Activated naive CD8-positive, alpha-beta T cell treated with anti-CD3 and anti-CD28 coated beads, Interleukin-2, amount 10 ng/mL, durations not matched to agents 7 days and 5 days (primary cell): ENCODE data around the gene UBE2L6. TPM values are rescaled to one million over a fixed set of nuclear protein-coding genes. Genes with fewer than 3 reads are reported as not detected.

Experiments
- ATAC-seq: fragments of 150-1000 bp; cut with Tn5 transposase; one replicate; pipeline ENCODE4 v1.10.0; 2021; ENCODE audit warnings: low read depth, moderate library complexity
- POLR2A ChIA-PET: fragments of 350-600 bp; sonication (Branson Sonifier 250); formaldehyde crosslinking; loops from one replicate; lab custom pipeline; 2021; ENCODE audit warnings: antibody characterized with exemption; lab: Charles Lee
- DNase-seq: peaks from one replicate; pipeline ENCODE4 v3.0.0; 2021
- H3K27ac Mint-ChIP-seq: one replicate; pipeline ENCODE4 v1.8.0; 2022; ENCODE audit warnings: mild to moderate bottlenecking, mixed read lengths
- H3K27me3 Mint-ChIP-seq: one replicate; pipeline ENCODE4 v1.8.0; 2022; ENCODE audit warnings: mild to moderate bottlenecking, moderate library complexity, mixed read lengths
- H3K36me3 Mint-ChIP-seq: one replicate; pipeline ENCODE4 v1.8.0; 2021; ENCODE audit warnings: mild to moderate bottlenecking, mixed read lengths
- H3K4me1 Mint-ChIP-seq: one replicate; pipeline ENCODE4 v1.8.0; 2021; ENCODE audit warnings: mixed read lengths
- H3K4me3 Mint-ChIP-seq: one replicate; pipeline ENCODE4 v1.8.0; 2022; ENCODE audit warnings: mild to moderate bottlenecking, moderate library complexity, mixed read lengths
- H3K9me3 Mint-ChIP-seq: one replicate; pipeline ENCODE4 v1.8.0; 2021; ENCODE audit warnings: mixed read lengths
- total RNA-seq, 2 experiments: library from RNA; stranded (reverse); gene quantifications; one replicate each; pipeline ENCODE4 v1.2.3, GENCODE V29; 2021

Gene UBE2L6
- total RNA-seq, 2 experiments from 2014 or later: 220 to 221 TPM

- Mint-ChIP-seq H3K27ac (no peak overlapping the region), H3K4me1 (peaks cover 2% of the 10 kb centered on the region), H3K27me3 (peaks cover 51% of the 10 kb centered on the region), H3K4me3 (no peak overlapping the region), H3K36me3 (no peaks in the 10 kb centered on the region), H3K9me3 (no peaks in the 10 kb centered on the region)
- ATAC-seq (no peak), DNase-seq (no peak)
- POLR2A ChIA-PET: interaction anchor here (0.6 kb wide), 1 partner anchor 57 kb away, joined by 3 read pairs; no protein-coding TSS in a partner anchor
Measured at GRCh38 chr11:57596266-57596885, 28.9 kb upstream of the UBE2L6 start.

DNA sequence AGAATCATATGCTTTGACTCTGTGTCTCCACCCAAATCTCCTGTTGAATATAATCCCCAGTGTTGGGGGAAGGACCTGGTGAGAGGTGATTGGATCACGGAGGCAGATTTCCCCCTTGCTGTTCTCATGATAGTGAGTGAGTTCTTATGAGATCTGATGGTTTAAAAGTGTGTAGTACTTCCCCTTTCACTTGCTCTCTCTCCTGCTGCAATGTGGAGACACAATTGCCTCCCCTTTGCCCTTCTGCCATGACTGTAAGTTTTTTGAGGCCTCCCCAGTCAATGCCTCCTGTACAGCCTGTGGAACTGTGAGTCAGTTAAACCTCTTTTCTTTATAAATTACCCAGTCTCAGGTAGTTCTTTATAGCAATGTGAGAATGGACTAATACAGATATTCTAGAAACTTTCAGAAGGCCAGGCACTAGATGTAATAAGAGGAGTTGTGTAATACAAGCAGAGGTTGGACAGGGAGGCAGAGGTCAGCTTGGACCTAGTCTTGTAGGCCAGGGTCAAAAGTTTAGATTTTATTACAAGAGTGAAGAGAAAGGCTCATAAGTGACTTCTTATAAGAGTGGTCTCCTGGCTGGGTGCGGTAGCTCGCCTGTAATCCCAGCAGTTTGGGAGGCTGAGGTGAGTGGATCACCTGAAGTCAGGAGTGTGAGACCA is 20.7 kb upstream of the UBE2L6 start:
- H3K27me3 Mint-ChIP-seq: peaks cover 12% of the 10 kb centered on the region
- ATAC-seq (no peak), DNase-seq (no peak)
- H3K9me3 Mint-ChIP-seq: no peaks in the 10 kb centered on the region
- no peak overlapping the region for H3K27ac Mint-ChIP-seq
- POLR2A ChIA-PET: no interaction called here
- no peaks in the 10 kb centered on the region for H3K36me3 Mint-ChIP-seq
- no peak overlapping the region for H3K4me3 Mint-ChIP-seq
- H3K4me1 Mint-ChIP-seq: peaks cover 9% of the 10 kb centered on the region

DNA sequence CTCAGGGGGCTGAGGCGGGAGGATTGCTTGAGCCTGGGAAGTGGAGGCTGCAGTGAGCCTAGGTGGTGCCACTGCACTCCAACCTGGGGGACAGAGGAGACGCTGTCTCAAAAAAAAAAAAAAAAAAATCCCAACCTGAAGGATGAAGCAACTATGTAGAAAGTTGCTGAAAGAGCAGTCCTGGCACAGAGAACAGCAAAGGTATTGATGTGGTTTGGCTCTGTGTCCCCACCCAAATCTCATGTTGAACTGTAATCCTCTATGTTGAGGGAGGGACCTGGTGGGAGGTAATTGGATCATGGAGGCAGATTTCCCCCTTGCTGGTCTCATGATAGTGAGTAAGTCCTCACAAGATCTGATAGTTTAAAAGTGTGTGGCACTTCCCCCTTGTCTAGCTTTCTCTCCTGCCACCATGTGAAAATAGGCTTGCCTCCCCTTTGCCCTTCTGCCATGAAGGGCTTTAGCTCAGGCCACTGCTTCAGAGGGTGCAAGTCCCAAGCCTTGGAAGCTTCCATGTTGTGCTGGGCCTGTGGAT is 19.3 kb upstream of the UBE2L6 start:
- H3K4me1 Mint-ChIP-seq: peaks cover 9% of the 10 kb centered on the region
- POLR2A ChIA-PET: no interaction called here
- H3K4me3 Mint-ChIP-seq: no peak overlapping the region
- ATAC-seq (no peak), DNase-seq (no peak)
- H3K27ac Mint-ChIP-seq: no peak overlapping the region
- H3K36me3 Mint-ChIP-seq: no peaks in the 10 kb centered on the region
- H3K27me3 Mint-ChIP-seq: peaks cover 12% of the 10 kb centered on the region
- no peaks in the 10 kb centered on the region for H3K9me3 Mint-ChIP-seq

DNA sequence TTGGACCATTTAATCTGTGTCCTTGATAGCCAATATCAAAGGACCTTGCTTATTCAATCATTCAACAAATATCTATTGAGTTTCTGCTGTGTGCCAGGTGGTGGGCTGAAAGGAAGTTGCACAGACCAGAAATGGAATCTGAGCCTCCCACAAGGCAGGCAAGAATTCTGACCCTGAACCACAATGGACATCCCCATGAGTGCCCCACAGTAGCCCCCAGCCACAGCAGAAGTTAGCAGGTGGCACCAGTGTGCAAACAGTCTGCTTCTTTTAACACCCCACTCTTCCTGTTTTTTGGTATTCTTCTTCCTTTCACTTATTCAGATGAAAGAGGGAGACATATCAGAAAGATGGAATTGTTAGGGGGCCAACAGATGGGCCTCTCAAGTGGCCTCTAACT is 17.8 kb upstream of the UBE2L6 start:
- DNase-seq (no peak), ATAC-seq (no peak)
- peaks cover 8% of the 10 kb centered on the region for H3K27me3 Mint-ChIP-seq
- POLR2A ChIA-PET: no interaction called here
- H3K36me3 Mint-ChIP-seq: no peaks in the 10 kb centered on the region
- H3K27ac Mint-ChIP-seq: no peak overlapping the region
- no peak overlapping the region for H3K4me3 Mint-ChIP-seq
- H3K4me1 Mint-ChIP-seq: peaks cover 9% of the 10 kb centered on the region
- H3K9me3 Mint-ChIP-seq: no peaks in the 10 kb centered on the region

DNA sequence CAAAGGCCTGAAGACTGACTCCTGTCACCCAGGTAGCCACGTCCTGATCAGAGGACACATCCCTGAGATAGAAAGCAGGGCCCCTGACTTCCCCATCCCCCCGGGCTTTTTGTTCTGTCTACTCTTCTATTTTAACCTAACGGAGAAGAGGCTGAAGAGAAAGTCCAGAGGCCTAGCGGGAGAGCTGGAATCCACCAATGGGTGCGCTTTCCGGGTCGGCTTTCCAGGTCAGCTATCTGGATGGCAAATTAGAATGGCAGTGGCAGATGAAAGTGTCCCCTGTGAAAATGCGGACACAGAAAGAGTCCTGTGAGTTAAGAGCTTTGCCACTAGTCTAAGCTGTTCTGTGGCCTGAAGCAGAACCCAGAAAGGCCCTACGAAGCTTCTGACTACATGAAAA is 16.9 kb upstream of the UBE2L6 start:
- peaks cover 9% of the 10 kb centered on the region for H3K4me1 Mint-ChIP-seq
- peaks cover 7% of the 10 kb centered on the region for H3K27me3 Mint-ChIP-seq
- H3K9me3 Mint-ChIP-seq: no peaks in the 10 kb centered on the region
- no peaks in the 10 kb centered on the region for H3K36me3 Mint-ChIP-seq
- POLR2A ChIA-PET: no interaction called here
- no peak overlapping the region for H3K4me3 Mint-ChIP-seq
- ATAC-seq (no peak), DNase-seq (no peak)
- no peak overlapping the region for H3K27ac Mint-ChIP-seq

- DNase-seq: no peak
- POLR2A ChIA-PET: interaction anchor here (1.1 kb wide), 1 partner anchor 168 kb away, joined by 3 read pairs; no protein-coding TSS in a partner anchor
- peaks cover 12% of the 10 kb centered on the region for H3K27me3 Mint-ChIP-seq
- ATAC-seq: no peak
- peaks cover 18% of the 10 kb centered on the region for H3K4me1 Mint-ChIP-seq
- H3K4me3 Mint-ChIP-seq: no peak overlapping the region
- H3K27ac Mint-ChIP-seq: no peak overlapping the region
- no peaks in the 10 kb centered on the region for H3K9me3 Mint-ChIP-seq
- no peaks in the 10 kb centered on the region for H3K36me3 Mint-ChIP-seq
Measured at GRCh38 chr11:57574061-57574460, 6.6 kb upstream of the UBE2L6 start.

- peaks cover 22% of the 10 kb centered on the region for H3K4me1 Mint-ChIP-seq
- POLR2A ChIA-PET: no interaction called here
- H3K36me3 Mint-ChIP-seq: peaks cover 2% of the 10 kb centered on the region
- no peak for DNase-seq
- peaks cover 2% of the 10 kb centered on the region for H3K27me3 Mint-ChIP-seq
- H3K9me3 Mint-ChIP-seq: no peaks in the 10 kb centered on the region
- peak overlapping the region; percentile 56 for H3K27ac Mint-ChIP-seq
- peak overlapping the region; percentile 42 for H3K4me3 Mint-ChIP-seq
- ATAC-seq: no peak
Measured at GRCh38 chr11:57571606-57572005, 4.1 kb upstream of the UBE2L6 start.

- DNase-seq: peak; percentile 40
- H3K36me3 Mint-ChIP-seq: peaks cover 21% of the 10 kb centered on the region
- ATAC-seq: peak; percentile 7
- peak overlapping the region; percentile 97 for H3K4me3 Mint-ChIP-seq
- H3K27me3 Mint-ChIP-seq: no peaks in the 10 kb centered on the region
- POLR2A ChIA-PET: interaction anchor here (1.0 to 2.3 kb wide), 9 partner anchors 37 to 243 kb away, joined by 3 to 29 read pairs (median 5); partner anchors contain the start of genes CLP1, SELENOH and TIMM10
- H3K4me1 Mint-ChIP-seq: peaks cover 38% of the 10 kb centered on the region
- H3K27ac Mint-ChIP-seq: peak overlapping the region; percentile 97
- no peaks in the 10 kb centered on the region for H3K9me3 Mint-ChIP-seq
Measured at GRCh38 chr11:57568330-57568766, 876 bp upstream of the UBE2L6 start.

- Mint-ChIP-seq H3K27ac (peak overlapping the region; percentile 96), H3K4me1 (peaks cover 40% of the 10 kb centered on the region), H3K36me3 (peaks cover 25% of the 10 kb centered on the region), H3K27me3 (no peaks in the 10 kb centered on the region), H3K4me3 (peak overlapping the region; percentile 89), H3K9me3 (no peaks in the 10 kb centered on the region)
- ATAC-seq (peak; percentile 5), DNase-seq (no peak)
- POLR2A ChIA-PET: interaction anchor here (0.6 to 2.3 kb wide), 10 partner anchors 18 to 242 kb away, joined by 3 to 29 read pairs (median 5); partner anchors contain the start of genes SELENOH and TIMM10
Measured at GRCh38 chr11:57566905-57567514, 462 bp downstream of the UBE2L6 start.

- POLR2A ChIA-PET: interaction anchor here (0.6 to 2.2 kb wide), 11 partner anchors 17 to 234 kb away, joined by 3 to 7 read pairs (median 4); partner anchors contain the start of genes SELENOH and TIMM10
- Mint-ChIP-seq H3K36me3 (peaks cover 28% of the 10 kb centered on the region), H3K4me3 (peak overlapping the region; percentile 89), H3K4me1 (peaks cover 39% of the 10 kb centered on the region), H3K9me3 (no peaks in the 10 kb centered on the region), H3K27ac (peak overlapping the region; percentile 96), H3K27me3 (no peaks in the 10 kb centered on the region)
- peak; percentile 52 for DNase-seq
- ATAC-seq: peak; percentile 44
Measured at GRCh38 chr11:57566005-57566904, 1.2 kb downstream of the UBE2L6 start.

GRCh38 chr11:57562596-57562995 is 4.9 kb downstream of the UBE2L6 start:
- Mint-ChIP-seq H3K9me3 (no peaks in the 10 kb centered on the region), H3K27ac (peak overlapping the region; percentile 71), H3K4me1 (peaks cover 36% of the 10 kb centered on the region), H3K36me3 (peaks cover 40% of the 10 kb centered on the region), H3K4me3 (peak overlapping the region; percentile 67), H3K27me3 (no peaks in the 10 kb centered on the region)
- POLR2A ChIA-PET: no interaction called here
- ATAC-seq: no peak
- DNase-seq: no peak

GRCh38 chr11:57560146-57560545 is 7.3 kb downstream of the UBE2L6 start:
- POLR2A ChIA-PET: no interaction called here
- no peak overlapping the region for H3K4me3 Mint-ChIP-seq
- H3K27ac Mint-ChIP-seq: no peak overlapping the region
- H3K27me3 Mint-ChIP-seq: no peaks in the 10 kb centered on the region
- H3K4me1 Mint-ChIP-seq: peaks cover 36% of the 10 kb centered on the region
- no peak for DNase-seq
- ATAC-seq: no peak
- H3K9me3 Mint-ChIP-seq: no peaks in the 10 kb centered on the region
- H3K36me3 Mint-ChIP-seq: peaks cover 44% of the 10 kb centered on the region
